PFSK-1 (cell line): ENCODE measurements around the gene COLEC12.

Experiments used
- POLR2AphosphoS5 ChIP-seq: IDR thresholded peaks from 2 replicates; pipeline ENCODE4 v1.6.1; 2012; ENCODE audit warnings: low read depth, mild to moderate bottlenecking, control low read depth, low read length, moderate library complexity
- TAF1 ChIP-seq: IDR thresholded peaks from 2 replicates; pipeline ENCODE4 v1.6.1; 2012; ENCODE audit warnings: low read length, control low read depth, borderline replicate concordance; ENCODE audit not compliant: insufficient read depth

- no peak for TF ChIP-seq POLR2AphosphoS5
- TF ChIP-seq TAF1: no peak
These were observed 233.2 kb downstream of the COLEC12 start for GRCh38 chr18:267380-267687.
